ENCODE measurements around the gene KLC3.
"Not testable (repeated sequence)": the region's sequence is repeated elsewhere in the genome, so short reads cannot be mapped to it uniquely, and the experiment has no call there.

KLC3 gene

DNA sequence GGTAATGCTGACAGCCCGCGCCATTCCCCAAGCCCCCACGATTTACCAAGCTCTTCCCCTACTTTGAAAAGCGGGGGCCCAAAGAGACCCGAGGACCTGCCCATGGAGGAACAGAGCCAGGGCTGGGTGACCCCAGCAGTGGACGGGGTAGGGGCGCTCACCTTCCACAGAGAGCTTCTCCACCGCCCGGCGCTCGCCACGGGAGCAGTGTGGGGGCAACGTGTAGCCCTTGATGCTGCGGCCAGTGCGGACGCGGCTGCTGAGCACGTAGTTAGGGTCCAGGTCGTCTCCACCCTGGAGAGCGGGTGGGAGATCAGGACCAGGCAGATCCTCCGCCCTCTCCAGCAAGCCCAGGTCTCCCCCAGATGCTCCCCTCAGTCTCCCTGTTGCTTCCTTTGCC lies 25.2 kb upstream of the KLC3 start:
- DNase-seq (ENCODE audit: low read depth in 2 of 2): no peak

GRCh38 chr19:45320997-45321775 lies 19.4 kb upstream of the KLC3 start:
- no peak for DNase-seq (ENCODE audit: low read depth in 2 of 2)

- DNase-seq (ENCODE audit: low read depth in 2 of 2): no peak
Measured at GRCh38 chr19:45321848-45322247, 18.7 kb upstream of the KLC3 start.

DNA sequence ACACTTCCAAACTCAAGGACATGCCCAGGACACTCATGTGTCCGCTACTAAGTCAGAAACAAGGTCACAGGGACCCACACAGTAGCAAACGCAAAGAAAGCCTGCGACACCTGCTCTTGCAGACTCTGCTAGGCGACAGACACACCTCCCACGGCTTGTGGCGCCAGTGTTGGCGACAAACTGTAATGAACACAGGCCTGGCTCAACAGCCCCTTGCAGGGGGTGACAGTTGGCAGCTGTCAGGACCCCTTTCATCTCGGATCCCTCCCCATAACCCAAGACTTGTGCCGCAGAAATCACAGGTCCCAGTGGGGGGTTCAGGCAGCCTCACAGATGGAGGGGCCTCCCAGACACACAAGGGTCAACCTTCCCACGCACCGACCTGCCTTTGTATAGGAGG lies 18.2 kb upstream of the KLC3 start:
- DNase-seq (ENCODE audit: low read depth in 2 of 2): no peak

GRCh38 chr19:45322744-45323281 lies 17.7 kb upstream of the KLC3 start, which contains the start of gene CKM:
TSS of gene CKM (minus strand) at chr19:45322875. CDS start at chr19:45319713, 3,162 bp downstream.
- no peak for DNase-seq (ENCODE audit: low read depth in 2 of 2)

DNA sequence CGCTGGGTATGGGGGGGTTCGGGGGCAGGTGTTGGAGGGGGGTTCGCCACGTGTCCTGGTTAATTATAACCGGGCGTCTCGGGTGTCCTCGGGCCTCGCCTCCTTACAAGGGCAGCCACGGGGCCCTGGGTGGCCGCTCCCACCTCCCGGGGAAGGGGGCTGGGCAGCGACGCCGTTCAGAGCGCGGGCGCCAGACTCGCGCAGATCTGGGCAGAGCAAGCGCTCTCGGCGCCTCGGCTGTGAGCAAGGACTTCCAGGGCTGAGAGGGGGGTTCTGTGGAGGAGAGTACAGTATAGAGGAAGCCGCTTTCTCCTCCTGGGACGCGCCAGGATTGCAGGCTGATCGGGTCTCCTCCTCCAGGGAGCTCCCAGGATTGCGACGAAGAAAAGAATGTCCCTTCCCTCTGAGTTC lies 16.9 kb upstream of the KLC3 start:
- no peak for DNase-seq (ENCODE audit: low read depth in 2 of 2)

DNA sequence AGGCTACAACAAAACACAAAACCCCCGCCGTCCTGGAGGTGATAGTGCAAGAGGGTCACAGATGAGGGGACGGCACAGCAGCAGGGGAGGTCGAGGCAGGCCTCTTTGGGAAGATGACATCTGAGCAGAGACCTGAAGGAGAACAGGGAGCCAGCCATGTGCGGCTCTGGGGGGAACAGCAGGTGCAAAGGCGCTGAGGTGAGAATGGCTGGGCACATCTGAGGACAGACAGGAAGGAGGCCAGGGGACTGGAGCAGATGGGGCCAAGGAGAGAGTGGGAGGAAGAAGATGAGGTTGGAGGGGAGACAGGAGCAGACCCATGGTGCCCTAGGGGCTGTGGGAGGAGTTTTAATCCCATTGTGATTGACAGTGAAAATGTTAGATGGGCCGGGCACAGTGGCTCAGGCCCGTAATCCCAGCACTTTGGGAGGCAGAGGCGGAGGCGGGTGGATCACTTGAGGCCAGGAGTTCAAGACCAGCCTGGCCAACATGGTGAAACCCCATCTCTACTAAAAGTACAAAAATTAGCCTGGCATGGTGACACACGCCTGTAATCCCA lies 16.1 kb upstream of the KLC3 start:
- no peak for DNase-seq (ENCODE audit: low read depth in 2 of 2)

DNA sequence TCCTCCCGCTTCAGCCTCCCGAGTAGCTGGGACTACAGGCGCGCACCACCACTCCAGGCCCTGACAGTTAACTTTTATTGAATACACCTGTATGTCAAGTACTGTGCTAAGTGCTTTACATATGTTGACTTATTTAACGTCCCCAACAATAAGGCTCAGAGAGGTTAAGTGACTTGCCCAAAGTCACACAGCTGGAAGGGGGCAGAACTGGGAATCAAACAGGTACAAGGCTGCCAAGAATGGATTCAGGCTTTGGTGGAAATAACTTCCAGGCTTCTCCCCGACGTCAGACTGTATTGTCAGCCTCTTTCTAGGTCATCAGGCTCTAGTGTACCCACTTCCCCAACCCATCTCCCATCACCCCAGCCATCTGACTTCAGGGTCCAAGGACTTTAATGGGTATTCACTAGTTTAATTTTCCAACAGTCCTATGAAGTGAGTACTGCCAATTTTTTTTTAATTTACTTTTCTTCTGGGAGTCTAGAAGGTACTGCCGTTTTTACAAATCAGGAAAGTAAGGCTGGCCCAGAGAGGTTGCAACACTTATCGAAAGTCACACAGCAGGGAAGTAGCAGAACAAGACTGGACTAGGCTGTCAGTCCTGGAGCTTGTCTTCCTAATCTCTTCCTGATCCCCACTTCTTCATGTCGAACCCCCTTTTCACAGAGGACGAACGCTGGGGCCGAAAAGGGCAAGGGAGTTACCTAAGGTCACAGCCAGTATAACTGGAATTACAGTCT lies 13.0 kb upstream of the KLC3 start:
- no peak for DNase-seq (ENCODE audit: low read depth in 2 of 2)

DNA sequence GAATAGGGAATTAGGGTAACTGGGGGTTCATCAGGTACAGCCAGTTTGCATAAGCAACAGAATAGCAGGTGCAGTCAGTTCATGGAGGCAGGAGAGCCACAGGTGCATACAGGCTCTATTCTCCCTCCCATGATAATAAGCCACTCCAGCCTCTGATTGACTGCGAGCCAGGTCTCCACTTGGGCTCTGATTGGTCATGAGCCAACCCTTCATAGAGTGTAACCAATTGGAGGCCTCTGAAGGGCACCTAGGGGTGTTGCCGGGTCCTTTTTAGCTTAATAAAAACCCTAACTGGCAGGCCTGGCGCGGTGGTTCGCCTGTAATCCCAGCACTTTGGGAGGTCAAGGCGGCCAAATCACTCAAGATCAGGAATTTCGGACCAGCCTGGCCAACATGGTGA lies 9.1 kb upstream of the KLC3 start:
- DNase-seq (ENCODE audit: low read depth in 2 of 2): no peak

DNA sequence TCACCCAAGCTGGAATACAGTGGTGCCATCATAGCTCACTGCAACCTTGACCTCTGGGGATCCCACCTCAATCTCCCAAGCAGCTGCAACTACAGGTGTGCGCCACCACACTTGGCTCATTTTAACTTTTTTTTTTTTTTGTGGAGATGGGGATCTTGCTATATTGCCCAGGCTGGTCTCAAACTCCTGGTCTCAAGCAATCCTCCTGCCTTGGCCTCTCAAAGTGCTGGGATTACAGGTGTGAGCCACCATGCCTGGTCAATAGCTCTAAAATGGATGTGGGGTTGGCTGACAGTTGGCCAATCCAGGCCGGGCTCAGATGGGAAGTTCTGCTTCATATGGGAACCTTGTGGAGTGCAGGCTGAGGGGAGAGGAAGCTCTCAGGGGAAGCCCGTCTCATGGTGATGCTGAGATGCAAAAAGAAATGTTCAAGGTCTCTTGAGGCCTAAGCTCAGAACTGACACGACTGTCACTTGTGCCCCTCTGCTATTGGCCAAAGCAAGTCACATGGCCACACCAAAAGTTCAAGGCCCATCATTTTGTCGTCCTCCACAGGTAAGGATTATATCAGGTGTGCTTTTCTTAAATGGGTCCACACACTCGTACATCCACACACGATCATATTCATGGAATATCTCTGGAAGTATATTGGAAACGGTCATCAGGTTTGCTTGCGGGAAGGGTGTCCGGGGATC lies 6.8 kb upstream of the KLC3 start:
- DNase-seq (ENCODE audit: low read depth in 2 of 2): no peak

DNA sequence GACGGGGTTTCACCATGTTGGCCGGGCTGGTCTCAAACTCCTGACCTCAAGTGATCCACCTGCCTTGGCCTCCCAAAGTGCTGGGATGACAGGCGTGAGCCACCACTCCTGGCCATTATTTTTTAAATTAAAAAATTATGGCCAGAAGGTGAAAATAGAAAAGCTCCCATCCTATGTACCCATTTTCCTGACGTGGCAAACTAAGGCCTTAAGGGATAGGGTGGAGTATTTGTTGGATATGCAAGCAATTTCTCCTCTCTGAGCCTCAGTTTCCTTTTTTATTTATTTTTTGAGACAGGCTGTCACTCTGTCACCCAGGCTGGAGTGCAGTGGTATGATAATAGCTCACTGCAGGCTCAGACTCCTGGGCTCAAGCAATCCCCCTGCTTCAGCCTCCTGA lies 5.7 kb upstream of the KLC3 start:
- not testable (repeated sequence) for DNase-seq (ENCODE audit: low read depth in 2 of 2)

DNA sequence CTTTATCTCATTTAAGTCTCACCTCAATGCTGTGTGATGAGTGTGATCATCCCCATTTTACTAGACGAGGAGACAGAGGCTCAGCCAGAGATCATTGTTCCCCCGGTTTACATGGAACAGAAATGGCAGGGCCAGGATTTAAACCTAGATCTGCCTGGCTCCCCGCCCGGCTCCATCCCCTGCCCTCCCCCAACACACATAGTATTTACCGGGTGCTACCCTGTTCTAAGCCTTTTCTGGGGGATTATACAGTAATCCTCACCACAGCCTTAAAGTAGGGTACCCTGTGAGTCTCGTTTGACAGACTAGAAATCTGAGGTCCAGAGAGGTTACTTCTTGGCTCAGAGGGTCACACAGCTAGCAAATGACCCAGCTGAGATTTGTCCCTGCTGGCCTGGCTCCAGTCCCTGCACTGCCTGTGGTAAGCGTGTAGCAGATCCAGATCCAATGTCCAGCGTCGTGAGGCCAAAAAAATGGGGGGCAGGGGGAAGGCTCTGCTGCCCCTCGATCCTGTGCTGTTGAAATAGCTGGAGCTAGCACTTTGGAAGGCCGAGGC lies 3.8 kb upstream of the KLC3 start:
- DNase-seq (ENCODE audit: low read depth in 2 of 2): no peak

GRCh38 chr19:45339629-45340028 lies 921 bp upstream of the KLC3 start:
- DNase-seq (ENCODE audit: low read depth in 2 of 2): no peak

GRCh38 chr19:45340899-45341453 lies 426 bp downstream of the KLC3 start:
- no peak for DNase-seq (ENCODE audit: low read depth in 2 of 2)

- DNase-seq (ENCODE audit: low read depth in 2 of 2): no peak
Measured at GRCh38 chr19:45342911-45343310, 2.4 kb downstream of the KLC3 start.

DNA sequence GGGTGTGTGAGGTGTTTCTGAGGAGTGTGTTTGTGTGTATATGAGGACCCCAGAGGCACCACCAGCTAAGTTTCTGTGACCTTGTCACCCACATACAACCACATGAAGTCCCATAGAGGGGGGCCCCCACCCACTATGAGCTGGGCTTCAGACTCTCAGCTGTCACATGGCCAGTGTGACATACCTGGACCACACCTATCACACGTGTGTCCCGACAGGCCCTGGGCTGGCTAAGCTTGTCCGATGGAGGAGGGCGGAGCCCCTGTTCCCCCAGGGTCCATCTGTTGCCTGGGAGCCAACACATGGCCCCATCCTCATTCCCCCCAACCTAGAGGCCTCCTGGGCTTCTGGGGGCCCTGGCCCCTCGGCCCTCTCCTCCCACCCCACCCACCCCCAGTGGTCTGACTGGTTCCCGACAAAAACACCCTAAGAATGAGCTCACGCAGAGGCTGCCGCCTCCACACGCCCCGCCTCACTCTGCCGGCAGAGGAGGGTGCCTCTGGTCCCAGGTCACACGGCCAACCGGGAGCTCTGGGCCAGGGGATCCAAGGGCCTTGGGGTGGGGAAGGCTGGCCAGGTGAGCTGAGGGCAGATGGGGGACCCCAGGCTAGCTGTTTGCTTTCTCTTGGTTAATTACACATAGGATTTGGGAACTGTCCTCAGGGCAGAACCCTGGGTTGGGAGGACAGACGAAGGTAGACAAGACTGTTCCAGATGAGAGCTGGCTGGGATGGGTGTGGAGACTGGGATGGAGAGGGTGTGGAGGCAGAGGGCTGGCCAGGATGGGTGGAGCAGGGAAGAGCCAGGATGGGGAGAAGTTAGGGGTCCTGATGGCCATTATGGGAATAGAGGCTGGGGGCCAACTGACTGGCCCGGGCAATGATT lies 4.3 kb downstream of the KLC3 start:
- DNase-seq (ENCODE audit: low read depth in 2 of 2): no peak

DNA sequence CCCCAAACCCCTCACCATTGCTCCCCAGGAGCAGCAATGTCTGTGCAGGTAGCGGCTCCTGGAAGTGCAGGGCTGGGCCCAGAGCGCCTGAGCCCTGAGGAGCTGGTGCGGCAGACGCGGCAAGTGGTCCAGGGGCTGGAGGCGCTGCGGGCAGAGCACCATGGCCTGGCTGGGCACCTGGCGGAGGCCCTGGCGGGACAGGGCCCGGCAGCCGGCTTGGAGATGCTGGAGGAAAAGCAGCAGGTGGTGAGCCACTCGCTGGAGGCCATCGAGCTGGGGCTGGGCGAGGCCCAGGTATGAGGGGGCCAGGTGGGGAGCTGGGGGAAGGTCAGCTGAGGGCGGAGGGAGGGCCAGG lies 4.9 kb downstream of the KLC3 start:
- DNase-seq (ENCODE audit: low read depth in 2 of 2): no peak

- no peak for DNase-seq (ENCODE audit: low read depth in 2 of 2)
Measured at GRCh38 chr19:45346449-45346848, 5.9 kb downstream of the KLC3 start.

GRCh38 chr19:45347570-45348366 lies 7.2 kb downstream of the KLC3 start:
- no peak for DNase-seq (ENCODE audit: low read depth in 2 of 2)
